ENCODE data around the gene TMC7.
"Not testable (repeated sequence)": the region's sequence is repeated elsewhere in the genome, so short reads cannot be mapped to it uniquely, and the experiment has no call there.

The TMC7 gene

DNA sequence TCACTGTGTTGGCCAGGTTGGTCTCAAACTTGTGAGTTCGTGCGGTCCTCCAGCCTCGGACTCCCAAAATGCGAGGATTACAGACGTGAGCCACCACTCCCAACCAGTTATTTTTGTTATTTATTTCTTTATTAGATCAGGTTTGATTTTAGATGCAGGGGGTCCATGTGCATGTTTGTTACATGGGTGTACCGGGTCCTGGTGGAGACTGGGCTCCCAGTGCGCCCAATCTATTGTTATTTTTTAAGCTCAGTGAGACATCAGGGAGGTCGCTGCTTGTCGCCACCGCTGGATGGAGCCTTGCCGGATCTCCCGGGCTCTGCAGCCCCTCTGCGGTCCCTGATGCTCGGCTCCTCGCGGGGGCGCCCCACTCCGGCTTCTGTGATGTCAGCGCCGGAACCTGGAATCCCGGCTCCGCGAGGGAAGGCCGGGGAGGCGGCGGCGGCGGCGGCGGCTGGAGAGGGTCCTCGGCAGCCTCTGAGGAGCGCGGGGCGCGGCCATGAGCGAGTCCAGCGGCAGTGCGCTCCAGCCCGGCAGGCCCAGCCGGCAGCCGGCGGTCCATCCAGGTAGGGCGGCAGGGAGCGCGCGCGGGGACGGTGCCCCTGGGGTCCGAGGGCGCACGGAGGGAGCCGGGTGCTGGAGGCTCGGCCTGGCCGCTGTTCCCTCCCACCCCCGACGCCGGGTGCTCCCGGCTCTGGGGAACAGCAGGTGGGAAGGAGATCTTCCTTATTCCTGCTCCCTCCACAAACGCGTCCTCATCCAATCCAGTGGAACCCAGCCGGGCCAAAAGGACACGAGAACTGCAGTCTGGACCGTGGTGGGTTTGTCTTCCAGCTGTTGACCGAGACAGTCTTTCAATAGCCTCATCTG is at the start of gene TMC7:
TSS of gene TMC7 (plus strand) at position 370 of the 870 bp plus-strand sequence. CDS start at position 500, 130 bp downstream.
- ATAC-seq = no peak

DNA sequence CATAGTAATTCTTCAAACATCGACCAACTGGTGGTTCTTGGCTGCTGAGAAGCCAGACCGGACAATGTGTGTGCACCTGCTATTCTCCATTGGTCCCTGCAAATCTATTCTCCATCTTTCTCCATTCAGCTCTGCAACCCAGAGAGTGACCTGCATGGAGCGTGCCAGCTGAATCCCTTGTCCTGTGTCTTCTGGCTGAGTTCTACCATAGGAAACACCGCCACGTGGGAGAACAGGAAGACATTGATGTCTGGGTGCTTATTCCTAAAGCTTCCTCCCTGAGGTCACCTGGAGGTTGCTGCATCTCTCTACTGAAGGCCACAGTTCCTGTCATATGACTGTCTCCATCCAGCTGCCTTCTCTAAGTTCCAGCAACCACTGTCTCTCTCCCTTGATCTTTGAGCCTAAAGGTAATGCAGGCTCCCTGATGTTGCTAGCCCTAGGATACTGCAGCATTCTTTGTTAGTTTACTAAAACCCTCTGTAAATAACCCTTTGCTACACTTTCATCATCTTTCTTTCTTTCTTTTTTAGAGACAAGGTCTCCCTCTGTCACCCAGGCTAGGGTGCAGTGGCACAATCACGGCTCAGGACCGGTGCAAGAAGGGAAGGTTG is 46.9 kb upstream of the TMC7 start:
- no peak for ATAC-seq

DNA sequence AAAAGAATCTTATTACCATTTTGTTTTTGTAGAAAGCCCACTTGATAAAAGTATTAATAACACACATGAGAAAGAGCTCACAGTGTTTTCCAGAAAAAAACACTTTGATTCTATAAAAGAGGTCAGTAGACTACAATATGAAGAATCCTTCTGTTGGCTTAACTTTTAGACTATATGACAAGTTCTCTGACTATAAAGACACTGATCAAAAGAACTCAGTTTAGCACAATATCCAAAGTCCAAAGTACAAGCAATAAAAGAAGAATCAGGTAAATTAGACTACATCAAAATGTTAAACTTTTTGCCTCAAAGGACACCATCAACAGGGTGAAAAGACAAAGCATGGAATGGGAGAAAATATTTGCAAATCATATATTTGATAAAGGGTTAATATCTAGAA is 46.3 kb upstream of the TMC7 start:
- no peak for ATAC-seq

DNA sequence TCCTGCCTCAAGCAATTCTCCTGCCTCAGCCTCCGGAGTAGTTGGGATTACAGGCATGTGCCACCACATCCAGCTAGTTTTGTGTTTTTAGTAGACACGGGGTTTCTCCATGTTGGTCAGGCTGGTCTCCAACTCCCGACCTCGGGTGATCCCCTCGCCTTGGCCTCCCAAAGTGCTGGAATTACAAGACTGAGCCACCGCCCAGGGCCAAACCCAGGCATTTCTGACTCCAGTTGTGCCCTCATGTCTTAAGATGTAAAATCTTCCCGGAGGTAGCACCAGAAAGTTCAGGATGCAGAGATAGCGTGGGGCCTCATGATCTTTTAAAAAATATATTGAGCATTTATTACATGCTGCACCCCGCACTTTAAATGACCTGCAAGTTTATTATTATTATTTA is 44.7 kb upstream of the TMC7 start:
- ATAC-seq = no peak

DNA sequence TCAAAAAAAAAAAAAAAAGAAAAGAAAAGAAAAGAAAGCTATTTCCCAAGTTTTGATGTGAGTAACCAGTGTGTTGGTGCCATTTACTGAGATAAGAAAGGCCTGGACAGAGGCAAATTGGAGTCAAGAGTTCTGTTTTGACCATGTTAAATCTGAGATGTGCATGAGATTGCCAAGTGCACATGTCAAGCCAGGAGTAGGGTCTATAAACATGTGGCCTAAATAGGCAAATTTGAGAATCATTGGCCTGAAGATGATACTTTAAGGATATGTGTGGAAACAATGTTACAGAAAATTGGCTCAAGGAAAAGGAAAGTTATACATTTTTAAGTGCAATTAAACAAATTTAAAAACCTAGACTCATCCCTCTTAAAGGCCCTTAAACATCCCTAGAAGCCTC is 42.3 kb upstream of the TMC7 start:
- no peak for ATAC-seq

DNA sequence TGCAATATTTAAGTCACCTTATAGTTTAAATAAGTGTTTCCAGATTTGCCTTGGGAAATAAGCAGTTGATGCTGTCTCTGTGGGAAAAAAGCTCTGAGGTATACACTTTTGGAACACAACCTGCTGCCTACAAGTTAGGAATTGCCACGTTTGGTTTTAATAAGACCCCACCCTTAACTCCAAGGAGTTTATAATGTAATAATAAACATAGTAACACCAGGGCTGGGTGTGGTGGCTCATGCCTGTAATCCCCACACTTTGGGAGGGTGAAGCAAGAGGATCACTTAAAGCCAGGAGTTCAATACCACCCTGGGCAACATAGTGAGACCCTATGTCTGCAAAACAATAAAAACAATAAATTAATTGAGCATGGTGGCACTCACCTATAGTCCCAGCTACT is 41.7 kb upstream of the TMC7 start:
- no peak for ATAC-seq

DNA sequence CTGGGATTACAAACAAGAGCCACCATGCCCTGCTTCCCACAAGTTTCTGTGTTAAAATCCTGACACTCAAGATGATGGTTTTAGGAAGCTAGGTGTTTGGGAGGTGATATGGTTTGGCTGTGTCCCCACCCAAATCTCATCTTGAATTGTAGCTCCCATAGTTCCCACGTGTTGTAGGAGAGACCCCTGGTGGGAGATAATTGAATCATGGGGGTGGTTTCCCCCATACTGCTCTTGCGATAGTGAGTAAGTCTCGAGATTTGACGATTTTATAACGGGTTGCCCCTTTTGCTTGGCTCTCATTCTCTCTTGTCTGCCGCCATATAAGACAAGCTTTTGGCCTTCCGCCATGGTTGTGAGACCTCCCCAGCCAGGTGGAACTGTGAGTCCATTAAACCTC is 40.3 kb upstream of the TMC7 start:
- no peak for ATAC-seq

DNA sequence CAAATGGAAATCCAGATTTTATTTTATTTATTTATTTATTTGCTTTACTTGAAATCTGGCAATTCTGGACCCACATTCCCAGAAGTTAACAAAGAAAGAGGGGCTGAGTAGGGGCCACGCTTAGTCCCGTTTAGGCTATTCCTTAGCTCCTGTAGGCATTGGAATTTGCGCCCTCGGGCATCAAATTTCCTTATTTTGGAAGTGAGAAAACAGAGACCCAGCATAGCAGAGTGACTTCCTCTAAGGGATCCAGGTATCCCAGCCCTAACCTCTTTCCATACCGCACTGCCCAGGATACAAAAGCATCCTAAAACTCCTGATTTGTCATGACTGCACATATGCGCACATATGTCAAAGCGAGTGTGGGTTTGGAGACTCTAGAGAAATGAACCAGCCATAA is 38.5 kb upstream of the TMC7 start:
- ATAC-seq = no peak

DNA sequence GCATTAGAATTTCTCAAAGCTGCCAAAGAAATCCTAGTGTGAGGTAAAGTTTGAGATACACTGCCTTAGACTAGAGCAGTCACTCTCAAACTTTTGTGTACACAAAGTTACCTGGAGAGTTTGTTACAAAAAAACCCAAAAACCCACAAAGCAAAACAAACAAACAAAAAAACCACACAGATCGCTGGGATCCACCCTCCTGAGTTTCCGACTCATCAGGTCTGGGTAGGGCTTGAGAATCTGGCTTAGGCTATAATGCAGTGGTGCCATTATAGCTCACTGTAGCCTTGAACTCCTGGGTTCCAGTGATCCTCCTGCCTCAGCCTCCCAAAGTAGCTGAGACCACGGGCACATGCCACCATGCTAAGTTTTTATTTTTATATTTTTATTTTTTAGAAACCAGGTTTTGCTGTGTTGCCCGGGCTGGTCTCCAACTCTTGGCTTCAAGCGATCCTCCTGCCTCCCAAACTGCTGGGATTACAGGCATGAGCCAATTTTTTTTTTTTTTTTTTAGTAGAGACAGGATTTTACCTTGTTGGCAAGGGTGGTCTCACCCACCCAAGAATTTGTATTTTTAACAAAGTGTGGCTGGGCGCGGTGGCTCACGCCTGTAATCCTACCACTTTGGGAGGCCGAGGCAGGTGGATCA is 35.2 kb upstream of the TMC7 start:
- ATAC-seq = no peak

DNA sequence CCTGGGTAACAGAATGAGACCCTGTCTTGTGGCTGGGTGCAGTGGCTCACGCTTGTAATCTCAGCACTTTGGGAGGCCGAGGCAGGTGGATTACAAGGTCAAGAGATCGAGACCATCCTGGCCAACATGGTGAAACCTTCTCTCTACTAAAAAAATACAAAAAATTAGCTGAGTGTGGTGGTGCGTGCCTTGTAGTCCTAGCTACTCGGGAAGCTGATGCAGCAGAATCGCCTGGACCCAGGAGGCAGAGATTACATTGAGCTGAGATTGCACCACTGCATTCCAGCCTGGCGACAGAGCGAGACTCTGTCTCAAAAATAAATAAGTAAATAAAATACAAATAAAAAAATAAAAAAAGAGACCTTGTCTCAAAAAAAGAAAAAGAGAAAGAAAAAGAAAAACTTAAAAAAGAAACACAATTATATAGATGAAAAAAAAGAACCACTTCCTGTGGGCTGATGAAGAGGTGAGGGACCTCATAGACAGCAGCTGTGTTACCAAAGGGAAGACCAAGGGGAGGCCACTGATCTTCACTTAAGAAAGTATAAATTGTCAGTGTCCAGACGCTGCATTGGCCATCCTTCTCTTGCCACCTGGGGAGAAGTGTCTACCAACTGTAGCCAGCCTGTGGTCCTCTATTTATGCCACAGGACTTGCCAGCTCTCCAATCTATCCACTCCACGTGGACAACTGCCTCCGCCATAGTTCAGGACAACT is 33.1 kb upstream of the TMC7 start:
- ATAC-seq = no peak

DNA sequence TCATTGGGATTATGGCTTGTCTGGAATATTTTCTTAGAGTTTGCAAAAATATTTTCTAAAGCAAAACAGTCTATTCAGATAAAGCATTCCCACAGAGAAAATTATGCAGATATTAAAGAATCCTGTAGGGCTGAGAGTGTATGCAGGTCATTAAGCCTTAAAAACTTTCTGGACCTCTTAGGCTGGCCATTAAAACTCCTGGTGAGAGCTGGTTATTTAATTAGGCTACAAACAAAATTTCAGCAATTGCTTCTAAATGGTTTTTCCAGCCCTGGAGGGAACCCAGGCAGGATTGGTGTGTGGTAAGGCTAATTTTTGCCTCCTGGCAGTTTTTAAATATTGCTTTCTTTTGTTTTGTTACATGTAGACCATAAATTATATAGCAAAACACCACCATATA is 30.2 kb upstream of the TMC7 start:
- no peak for ATAC-seq

DNA sequence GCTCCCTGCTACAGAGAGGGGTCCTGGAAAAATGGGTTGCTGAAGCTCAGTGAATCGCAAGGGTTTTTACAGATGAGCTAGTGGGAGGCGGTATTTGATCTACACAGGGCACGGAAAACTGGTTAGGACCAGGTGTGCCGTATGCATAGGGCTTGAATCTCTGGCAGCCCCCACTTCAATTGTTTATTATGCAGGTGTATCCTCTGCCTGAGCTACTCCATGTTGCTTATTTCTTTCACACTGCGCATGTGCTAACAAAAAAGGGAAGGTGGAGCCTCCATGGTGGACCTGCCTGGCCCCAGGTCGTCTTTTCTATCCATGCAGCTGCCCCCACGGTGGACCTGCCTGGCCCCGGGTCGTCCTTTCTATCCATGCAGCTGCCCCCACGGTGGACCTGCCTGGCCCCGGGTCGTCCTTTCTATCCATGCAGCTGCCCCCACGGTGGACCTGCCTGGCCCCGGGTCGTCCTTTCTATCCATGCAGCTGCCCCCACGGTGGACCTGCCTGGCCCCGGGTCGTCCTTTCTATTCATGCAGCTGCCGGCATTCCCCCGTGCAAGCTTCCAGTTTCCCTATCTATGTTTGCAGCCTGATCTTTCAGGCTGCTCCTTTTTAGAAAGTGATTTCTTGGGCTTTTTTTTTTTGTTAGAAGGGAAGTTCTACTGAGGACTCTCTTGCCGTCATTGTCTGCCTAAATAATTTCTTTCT is 27.7 kb upstream of the TMC7 start:
- peak; percentile 36 to 51 for ATAC-seq

DNA sequence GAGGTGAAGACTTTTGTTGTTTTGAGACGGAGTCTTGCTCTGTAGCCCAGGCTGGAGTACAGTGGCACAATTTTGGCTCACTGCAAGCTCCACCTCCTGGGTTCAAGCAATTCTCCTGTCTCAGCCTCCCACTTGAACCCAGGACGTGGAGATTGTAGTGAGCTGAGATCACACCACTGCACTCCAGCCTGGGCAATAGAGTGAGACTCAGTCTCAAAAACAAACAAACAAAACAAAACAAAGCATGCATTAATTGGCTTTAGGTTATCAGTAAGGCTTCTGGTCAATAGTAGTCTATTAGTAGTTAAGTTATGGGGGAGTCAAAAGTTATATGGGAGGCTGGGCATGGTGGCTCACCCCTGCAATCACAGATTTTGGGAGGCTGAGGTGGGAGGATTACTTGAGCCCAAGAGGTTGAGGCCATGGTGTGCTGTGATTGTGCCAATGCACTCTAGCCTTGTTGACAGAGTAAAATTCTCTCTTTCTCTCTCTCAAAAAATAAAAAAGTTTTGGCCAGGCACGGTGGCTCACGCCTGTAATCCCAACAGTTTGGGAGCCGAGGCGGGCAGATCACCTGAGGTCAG is 27.0 kb upstream of the TMC7 start:
- ATAC-seq = not testable (repeated sequence)

DNA sequence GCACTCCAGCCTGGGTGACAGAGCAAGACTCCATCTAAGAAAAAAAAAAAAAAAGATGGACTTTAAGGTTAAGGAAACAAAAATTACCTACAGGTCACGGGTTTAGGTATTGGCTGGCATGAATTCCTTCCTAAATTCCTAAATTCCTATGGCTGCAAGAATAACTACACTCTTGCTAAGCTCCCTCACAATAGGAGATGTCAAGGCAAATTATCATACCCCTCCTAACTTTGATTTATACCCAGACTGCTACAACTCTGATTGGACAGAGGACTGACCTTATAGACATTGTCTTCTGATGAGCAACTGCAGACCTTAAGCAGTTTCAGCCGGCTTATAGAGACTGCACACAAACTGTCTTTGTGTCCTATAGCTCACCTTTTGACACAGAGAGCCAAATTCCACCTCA is 25.1 kb upstream of the TMC7 start:
- no peak for ATAC-seq

DNA sequence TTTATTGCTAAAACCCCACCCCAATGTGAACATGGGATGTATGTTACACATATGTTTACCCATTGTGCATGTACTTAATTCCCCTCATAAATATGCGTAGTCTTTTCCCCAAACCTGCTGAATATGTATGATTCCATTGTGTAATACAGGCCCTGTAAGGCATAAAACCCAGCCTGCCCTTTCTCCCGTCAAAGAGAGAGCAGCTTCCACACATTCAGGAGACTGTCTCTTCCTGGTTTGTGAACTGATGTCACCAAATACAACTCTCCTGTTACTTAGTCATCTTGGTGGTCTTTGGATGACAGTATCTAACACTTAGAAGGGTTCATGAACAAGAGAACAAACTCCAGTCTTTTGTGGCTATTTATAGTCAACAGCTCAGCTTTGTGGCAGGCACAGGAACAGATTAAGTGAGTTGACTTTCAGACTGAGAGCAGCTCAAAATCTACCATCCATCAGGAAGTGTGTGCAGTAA is 24.7 kb upstream of the TMC7 start:
- ATAC-seq = no peak

DNA sequence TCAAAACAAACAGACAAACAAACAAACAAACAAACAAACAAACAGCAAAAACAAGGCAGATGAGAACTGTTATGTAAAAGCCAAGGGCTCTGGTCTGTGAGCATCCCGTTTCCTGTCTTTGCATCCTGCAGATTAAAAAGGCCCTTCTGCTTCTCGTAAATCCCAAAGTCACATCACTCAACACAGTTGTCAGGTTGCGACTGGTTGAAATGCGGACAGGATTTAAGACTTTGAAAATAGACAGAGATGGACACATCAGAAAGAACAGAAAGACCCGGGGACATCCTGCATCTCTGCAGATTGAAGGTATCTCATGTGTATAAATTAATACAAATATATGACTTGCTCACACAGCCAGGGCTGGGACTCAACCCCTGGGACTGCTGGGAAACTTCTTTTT is 18.2 kb upstream of the TMC7 start:
- no peak for ATAC-seq

DNA sequence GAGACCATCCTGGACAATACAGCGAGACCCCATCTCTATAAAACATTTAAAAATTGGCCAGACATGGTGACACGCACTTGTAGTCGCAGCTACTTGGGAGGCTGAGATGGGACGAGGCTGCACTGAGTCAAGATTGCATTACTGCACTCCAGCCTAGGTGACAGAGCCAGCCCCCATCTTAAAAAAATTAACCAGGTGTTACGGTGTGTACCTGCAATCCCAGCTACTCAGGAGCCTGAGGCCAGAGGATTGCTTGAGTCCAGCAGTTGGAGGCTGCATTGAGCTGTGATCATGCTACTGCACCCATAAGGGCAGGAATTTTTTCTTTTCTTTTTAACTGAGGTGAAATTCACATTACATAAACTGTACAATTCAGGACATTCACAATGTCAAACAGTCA is 16.9 kb upstream of the TMC7 start:
- no peak for ATAC-seq

DNA sequence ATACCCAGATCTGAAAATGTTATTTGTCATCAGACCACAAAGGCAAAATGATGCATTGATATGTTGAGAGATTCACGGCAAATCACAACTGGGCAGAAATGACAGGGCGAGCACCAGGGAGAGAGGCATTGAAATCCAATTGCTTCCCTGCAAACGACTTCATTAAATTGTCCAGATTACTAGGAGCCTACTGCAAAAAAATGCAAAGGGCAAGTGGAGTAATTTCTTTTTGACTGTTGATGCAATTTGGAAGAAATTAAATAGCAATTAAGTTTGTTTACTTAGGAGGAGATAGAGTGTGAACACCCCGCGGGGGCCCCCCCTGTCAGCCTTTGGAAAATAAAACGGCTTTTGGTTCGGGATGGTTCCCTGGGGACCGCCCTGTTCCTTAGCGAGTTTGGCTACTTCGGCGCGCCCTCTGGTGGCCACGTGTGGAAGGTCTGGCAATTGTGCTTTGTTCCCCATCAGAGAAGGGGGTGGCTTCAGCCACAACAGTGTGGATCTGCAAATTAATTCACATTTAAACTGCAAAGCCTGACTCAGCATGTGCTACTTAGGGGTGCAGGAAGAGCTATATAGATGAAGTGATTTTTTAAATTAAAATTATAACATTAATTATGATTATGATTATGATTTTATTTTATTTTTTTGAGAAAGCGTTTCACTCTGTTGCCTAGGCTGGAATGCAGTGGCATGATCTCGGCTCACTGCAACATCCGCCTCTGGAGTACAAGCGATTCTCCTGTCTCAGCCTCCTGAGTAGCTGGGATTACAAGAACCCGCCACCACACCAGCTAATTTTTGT is 14.5 kb upstream of the TMC7 start:
- peak; percentile 79 to 80 for ATAC-seq

DNA sequence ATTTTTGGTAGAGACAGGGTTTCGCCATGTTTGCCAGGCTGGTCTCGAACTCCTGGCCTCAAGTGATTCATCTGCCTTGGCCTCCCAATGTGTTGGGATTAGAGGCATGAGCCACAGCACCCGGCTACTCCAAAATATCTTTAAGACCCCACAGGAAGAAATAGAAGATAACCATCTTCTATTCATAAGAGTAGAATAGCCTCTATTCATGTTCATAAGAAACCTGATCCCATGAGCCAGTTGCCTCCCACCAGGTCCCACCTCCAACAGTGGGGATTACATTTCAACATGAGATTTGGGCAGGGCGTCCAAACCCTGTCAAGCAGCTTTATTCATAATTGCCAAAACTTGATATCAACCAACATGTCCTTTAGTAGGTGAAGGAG is 13.9 kb upstream of the TMC7 start:
- no peak for ATAC-seq

DNA sequence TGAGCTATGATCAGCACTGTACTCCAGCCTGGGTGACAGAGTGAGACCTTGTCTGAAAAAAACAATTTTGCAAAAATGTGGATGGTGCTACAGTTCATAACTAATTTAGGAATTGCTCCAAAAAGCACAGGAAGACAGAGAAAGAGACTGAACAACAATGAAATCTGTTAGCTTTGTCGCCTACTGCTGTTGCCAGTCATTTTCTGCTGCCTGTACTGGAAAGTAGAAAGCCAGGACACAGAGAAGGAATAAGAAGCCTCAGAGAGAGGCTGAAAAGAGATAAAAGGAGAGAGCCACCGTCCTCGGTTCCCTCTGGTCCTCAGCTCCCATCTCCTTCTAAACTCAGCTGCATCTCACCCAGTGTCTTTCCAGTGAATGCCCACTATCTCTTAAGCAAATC is 8.6 kb upstream of the TMC7 start:
- ATAC-seq = no peak

DNA sequence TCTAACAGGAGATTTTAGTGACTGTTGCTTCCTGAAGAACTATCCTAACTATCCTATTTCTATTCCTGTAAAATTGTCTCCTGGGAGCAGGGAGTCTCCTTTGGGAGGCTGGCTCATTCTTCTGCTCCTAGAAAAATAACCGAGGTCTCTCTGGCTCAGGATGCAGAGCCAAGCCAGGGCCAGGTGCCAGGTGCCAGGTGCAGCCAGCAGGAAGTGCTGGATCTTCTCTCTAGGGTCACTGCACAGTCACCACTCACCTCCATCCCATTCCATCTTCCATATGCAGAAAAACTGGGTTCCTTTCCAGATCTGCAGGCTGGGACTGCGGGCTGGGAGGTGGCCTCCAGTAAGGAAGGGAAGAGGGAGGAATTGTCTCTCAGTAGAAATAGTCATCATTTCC is 3.8 kb upstream of the TMC7 start:
- ATAC-seq = no peak
